ENCODE results near the gene RAD51B.

DNA sequence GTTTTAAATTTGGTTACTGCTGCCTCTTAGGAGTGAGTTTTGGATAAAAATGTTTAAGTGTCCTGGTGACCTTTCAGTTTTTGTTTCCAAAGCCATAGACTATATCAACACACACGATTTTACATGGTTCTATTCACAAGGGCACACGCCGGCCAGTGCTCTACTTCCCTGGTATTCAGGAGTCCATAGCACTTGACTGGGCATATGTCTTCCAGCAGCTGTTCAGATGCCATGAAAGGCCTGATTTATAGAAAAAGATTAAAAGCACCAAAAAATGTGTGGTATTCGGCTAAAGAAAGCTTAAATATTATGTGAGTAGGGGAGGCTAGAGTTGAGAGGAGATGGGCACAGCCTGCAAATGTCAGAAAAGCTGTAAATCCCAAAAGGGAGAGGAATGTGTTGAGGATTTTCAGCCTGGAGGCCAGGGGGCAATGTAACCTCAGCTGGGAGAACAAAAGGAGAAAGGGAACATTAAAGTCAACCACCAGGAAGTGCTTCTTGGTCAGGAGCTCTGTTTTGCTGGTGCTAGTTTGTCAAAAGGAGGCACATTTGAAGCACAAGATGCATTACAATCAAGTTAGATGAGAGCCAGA is 478.4 kb downstream of the RAD51B start:
- TF ChIP-seq POLR2A (IDR thresholded peaks at IDR 0.05) = no peak
- TF ChIP-seq, protein P1, sequence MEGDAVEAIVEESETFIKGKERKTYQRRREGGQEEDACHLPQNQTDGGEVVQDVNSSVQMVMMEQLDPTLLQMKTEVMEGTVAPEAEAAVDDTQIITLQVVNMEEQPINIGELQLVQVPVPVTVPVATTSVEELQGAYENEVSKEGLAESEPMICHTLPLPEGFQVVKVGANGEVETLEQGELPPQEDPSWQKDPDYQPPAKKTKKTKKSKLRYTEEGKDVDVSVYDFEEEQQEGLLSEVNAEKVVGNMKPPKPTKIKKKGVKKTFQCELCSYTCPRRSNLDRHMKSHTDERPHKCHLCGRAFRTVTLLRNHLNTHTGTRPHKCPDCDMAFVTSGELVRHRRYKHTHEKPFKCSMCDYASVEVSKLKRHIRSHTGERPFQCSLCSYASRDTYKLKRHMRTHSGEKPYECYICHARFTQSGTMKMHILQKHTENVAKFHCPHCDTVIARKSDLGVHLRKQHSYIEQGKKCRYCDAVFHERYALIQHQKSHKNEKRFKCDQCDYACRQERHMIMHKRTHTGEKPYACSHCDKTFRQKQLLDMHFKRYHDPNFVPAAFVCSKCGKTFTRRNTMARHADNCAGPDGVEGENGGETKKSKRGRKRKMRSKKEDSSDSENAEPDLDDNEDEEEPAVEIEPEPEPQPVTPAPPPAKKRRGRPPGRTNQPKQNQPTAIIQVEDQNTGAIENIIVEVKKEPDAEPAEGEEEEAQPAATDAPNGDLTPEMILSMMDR (IDR thresholded peaks at IDR 0.05) = peak in 1 of 5 experiments; percentile 9
